Uterus (tissue), 2 donors: ENCODE results near the gene ZBTB7C.

Source experiments
- CTCF ChIP-seq, 4 experiments: fragments of 200-600 bp in 2 of 4; fragments of 450-650 bp in 2 of 4; sonication (generic) in 2 of 4; IDR thresholded peaks; one replicate each; pipeline ENCODE4 v1.5.1; 2016 to 2019; ENCODE audit warnings: antibody characterized with exemption in 4 of 4, mild to moderate bottlenecking in 2 of 4, moderate library complexity in 1 of 4
- POLR2A ChIP-seq, 2 donors: fragments of 450-650 bp; IDR thresholded peaks; one replicate each; pipeline ENCODE4 v1.6.1; 2016; ENCODE audit warnings: antibody characterized with exemption in 2 of 2, mild to moderate bottlenecking in 1 of 2, moderate library complexity in 1 of 2

- TF ChIP-seq CTCF (IDR thresholded peaks at IDR 0.05) (no peak), POLR2A (IDR thresholded peaks at IDR 0.05) (no peak)
These were observed 227.9 kb downstream of the ZBTB7C start for GRCh38 chr18:48181087-48181823.
